NK-92 (cell line): ENCODE data around the gene TAPT1.

Experiments
- DNase-seq: peaks from one replicate; lab custom pipeline; 2025; ENCODE audit not compliant: unreplicated experiment; lab: John Stamatoyannopoulos, UW

The TAPT1 gene

GRCh38 chr4:16248605-16249004, 22.3 kb upstream of the TAPT1 start:
- DNase-seq, result no peak

- DNase-seq, result no peak
Observed at GRCh38 chr4:16245241-16245640, 19.0 kb upstream of the TAPT1 start.

GRCh38 chr4:16243285-16243684, 17.0 kb upstream of the TAPT1 start:
- no peak for DNase-seq

- no peak for DNase-seq
Observed at GRCh38 chr4:16240300-16240699, 14.0 kb upstream of the TAPT1 start.

- DNase-seq, result no peak
Observed at GRCh38 chr4:16239086-16239485, 12.8 kb upstream of the TAPT1 start.

GRCh38 chr4:16238327-16238726, 12.1 kb upstream of the TAPT1 start:
- DNase-seq, result no peak

GRCh38 chr4:16237715-16238114, 11.4 kb upstream of the TAPT1 start:
- no peak for DNase-seq

GRCh38 chr4:16236402-16237023, 10.2 kb upstream of the TAPT1 start:
- DNase-seq, result no peak

- no peak for DNase-seq
Observed at GRCh38 chr4:16235209-16235608, 8.9 kb upstream of the TAPT1 start.

GRCh38 chr4:16233569-16234177, 7.4 kb upstream of the TAPT1 start:
- DNase-seq, result no peak

- no peak for DNase-seq
Observed at GRCh38 chr4:16231570-16232245, 5.4 kb upstream of the TAPT1 start.

- DNase-seq, result no peak
Observed at GRCh38 chr4:16230308-16230707, 4.0 kb upstream of the TAPT1 start.

GRCh38 chr4:16229604-16230003, 3.3 kb upstream of the TAPT1 start:
- DNase-seq, result no peak

- DNase-seq, result no peak
Observed at GRCh38 chr4:16227462-16227868, 1.2 kb upstream of the TAPT1 start.

- DNase-seq, result no peak
Observed at GRCh38 chr4:16226816-16227461, 668 bp upstream of the TAPT1 start.

GRCh38 chr4:16225167-16225862, 956 bp downstream of the TAPT1 start:
- DNase-seq, result no peak

GRCh38 chr4:16224264-16225166, 1.8 kb downstream of the TAPT1 start:
- no peak for DNase-seq

GRCh38 chr4:16222957-16223527, 3.2 kb downstream of the TAPT1 start:
- DNase-seq, result no peak

- DNase-seq, result no peak
Observed at GRCh38 chr4:16218950-16219349, 7.3 kb downstream of the TAPT1 start.
